ENCODE measurements around the gene EIF1AY.
"Not testable (repeated sequence)": the region's sequence is repeated elsewhere in the genome, so short reads cannot be mapped to it uniquely, and the experiment has no call there.

EIF1AY gene

DNA sequence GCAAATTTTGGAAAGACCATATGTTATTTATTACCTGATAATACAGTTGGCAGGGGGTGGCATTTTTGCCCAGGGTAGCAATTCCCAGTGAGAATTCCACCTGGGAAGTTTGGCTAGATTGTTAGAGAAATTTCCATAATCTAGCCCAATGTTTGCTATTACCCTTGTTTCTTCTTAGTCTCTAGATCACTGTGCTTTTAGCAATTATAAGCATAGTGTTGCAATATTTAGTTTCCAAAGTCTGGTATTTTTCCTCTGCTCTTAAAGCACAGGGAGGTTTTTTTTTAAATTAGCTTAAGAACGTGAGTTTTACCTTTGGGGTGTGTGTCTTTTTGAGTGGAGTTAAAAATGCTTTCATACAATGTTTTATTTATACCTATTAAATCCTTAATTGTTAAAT, 26.3 kb upstream of the EIF1AY start:
- no peak for DNase-seq (ENCODE audit: low spot score)
- no peak for TF ChIP-seq CTCF (IDR thresholded peaks at IDR 0.05; ENCODE audit: extremely low read depth, insufficient read depth, missing control alignments)
- in situ Hi-C loops (cut with MboI; ENCODE audit: low pct_unique_long_range_greater_than_20kb, low sequenced_read_pairs, unreplicated experiment): no loop called here

GRCh38 chrY:20551840-20552239, 23.7 kb upstream of the EIF1AY start:
- no peak for DNase-seq (ENCODE audit: low spot score)

DNA sequence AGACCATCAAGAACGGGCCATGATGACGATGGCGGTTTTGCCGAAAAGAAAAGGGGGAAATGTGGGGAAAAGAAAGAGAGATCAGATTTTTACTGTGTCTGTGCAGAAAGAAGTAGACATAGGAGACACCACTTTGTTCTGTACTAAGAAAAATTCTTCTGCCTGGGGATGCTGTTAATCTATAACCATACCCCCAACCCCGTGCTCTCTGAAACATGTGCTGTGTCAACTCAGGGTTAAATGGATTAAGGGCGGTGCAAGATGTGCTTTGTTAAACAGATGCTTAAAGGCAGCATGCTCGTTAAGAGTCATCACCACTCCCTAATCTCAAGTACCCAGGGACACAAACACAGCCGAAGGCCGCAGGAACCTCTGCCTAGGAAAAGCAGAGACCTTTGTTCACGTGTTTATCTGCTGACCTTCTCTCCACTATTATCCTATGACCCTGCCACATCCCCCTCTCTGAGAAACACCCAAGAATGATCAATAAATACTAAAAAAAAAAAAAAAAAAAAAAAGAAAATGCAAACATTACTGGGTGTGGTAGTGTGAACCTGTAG, 22.7 kb upstream of the EIF1AY start:
- in situ Hi-C loops (cut with MboI; ENCODE audit: low pct_unique_long_range_greater_than_20kb, low sequenced_read_pairs, unreplicated experiment); DNase-seq (ENCODE audit: low spot score): not testable (repeated sequence)

More at GRCh38 chrY:20551840-20552239, 23.7 kb upstream of the EIF1AY start:
- no peak for TF ChIP-seq CTCF (IDR thresholded peaks at IDR 0.05; ENCODE audit: extremely low read depth, insufficient read depth, missing control alignments)
- in situ Hi-C loops (cut with MboI; ENCODE audit: low pct_unique_long_range_greater_than_20kb, low sequenced_read_pairs, unreplicated experiment): no loop called here

- in situ Hi-C loops (cut with MboI; ENCODE audit: low pct_unique_long_range_greater_than_20kb, low sequenced_read_pairs, unreplicated experiment): no loop called here
- TF ChIP-seq CTCF (IDR thresholded peaks at IDR 0.05; ENCODE audit: extremely low read depth, insufficient read depth, missing control alignments): no peak
- no peak for DNase-seq (ENCODE audit: low spot score)
These were observed 19.8 kb upstream of the EIF1AY start for GRCh38 chrY:20555820-20556219.

DNA sequence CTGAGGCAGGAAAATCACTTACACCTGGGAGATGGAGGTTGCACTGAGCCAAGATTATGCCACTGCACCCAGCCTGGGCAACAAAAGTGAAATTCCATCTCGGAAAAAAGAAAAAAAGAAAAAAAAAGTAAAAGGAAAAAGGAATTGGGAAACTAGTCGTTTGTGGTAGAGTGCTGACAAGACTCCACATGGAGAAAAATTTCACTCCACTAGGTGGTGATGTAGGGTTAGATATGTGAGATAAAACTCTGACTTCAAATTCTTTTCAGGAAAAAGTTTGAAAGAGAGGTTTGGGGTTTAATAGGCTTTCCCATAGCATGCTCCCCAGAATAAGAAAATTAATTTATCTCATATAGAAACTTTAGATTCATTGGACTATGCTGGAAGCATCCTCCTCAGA, 16.9 kb upstream of the EIF1AY start:
- TF ChIP-seq CTCF (IDR thresholded peaks at IDR 0.05; ENCODE audit: extremely low read depth, insufficient read depth, missing control alignments): no peak
- DNase-seq (ENCODE audit: low spot score): no peak
- in situ Hi-C loops (cut with MboI; ENCODE audit: low pct_unique_long_range_greater_than_20kb, low sequenced_read_pairs, unreplicated experiment): no loop called here

GRCh38 chrY:20559873-20560512, 15.6 kb upstream of the EIF1AY start:
- no peak for TF ChIP-seq CTCF (IDR thresholded peaks at IDR 0.05; ENCODE audit: extremely low read depth, insufficient read depth, missing control alignments)
- in situ Hi-C loops (cut with MboI; ENCODE audit: low pct_unique_long_range_greater_than_20kb, low sequenced_read_pairs, unreplicated experiment): no loop called here
- DNase-seq (ENCODE audit: low spot score): no peak

- in situ Hi-C loops (cut with MboI; ENCODE audit: low pct_unique_long_range_greater_than_20kb, low sequenced_read_pairs, unreplicated experiment): no loop called here
- no peak for DNase-seq (ENCODE audit: low spot score)
- no peak for TF ChIP-seq CTCF (IDR thresholded peaks at IDR 0.05; ENCODE audit: extremely low read depth, insufficient read depth, missing control alignments)
These were observed 4.3 kb upstream of the EIF1AY start for GRCh38 chrY:20571306-20571705.
